A549 (cell line): ENCODE data around the gene FOXM1.
A peak's percentile ranks its signal among the peaks of the same experiment; 100 is the strongest.

Experiments used
- CEBPB ChIP-seq, 2 experiments: fragments of >200 bp in 1 of 2; sonication (Bioruptor Twin) in 1 of 2; formaldehyde crosslinking in 1 of 2; IDR thresholded peaks; 2 replicates each; pipeline ENCODE4 v1.6.1; 2012 to 2016
- MAFK ChIP-seq: fragments of 450-650 bp; IDR thresholded peaks from 2 replicates; pipeline ENCODE4 v1.6.1; 2014; ENCODE audit not compliant: partially characterized antibody
- MYC ChIP-seq: IDR thresholded peaks from 2 replicates; pipeline ENCODE4 v1.6.1; 2012; ENCODE audit warnings: mild to moderate bottlenecking, inconsistent platforms, low read length, improper control_type of control experiment, borderline replicate concordance
- POLR2A ChIP-seq: IDR thresholded peaks from 2 replicates; pipeline ENCODE4 v1.6.1; 2012; ENCODE audit warnings: mild to moderate bottlenecking, low read length
- RNF2 ChIP-seq: fragments of 200-600 bp; sonication (generic); IDR thresholded peaks from 2 replicates; pipeline ENCODE4 v1.6.1; 2016; ENCODE audit warnings: low read depth, mild to moderate bottlenecking, antibody characterized with exemption, moderate library complexity, borderline replicate concordance
- TF ChIP-seq, protein P1 (sequence below): fragments of >200 bp; sonication (Bioruptor Twin); formaldehyde crosslinking; IDR thresholded peaks from 3 replicates; pipeline ENCODE4 v1.5.1; 2016
- TF ChIP-seq, protein P2 (sequence below): IDR thresholded peaks from 2 replicates; pipeline ENCODE4 v1.6.1; 2012

DNA sequence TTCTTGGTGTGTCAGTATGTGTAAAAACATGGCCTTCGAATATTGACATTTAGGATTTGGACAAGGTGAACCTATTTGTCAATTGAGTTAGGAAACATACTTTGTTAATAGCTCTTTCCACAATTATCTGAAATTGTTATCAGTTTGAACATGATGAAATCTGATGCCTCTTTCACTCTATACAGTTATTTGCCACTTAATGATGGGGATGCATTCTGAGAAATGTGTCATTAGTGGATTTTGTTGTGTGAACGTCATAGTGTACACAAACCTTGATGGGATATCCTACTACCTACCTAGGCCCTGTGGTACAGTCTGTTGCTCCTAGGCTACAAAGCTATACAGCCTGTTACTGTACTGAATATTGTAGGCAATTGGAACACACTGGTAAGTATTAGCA lies 18.5 kb upstream of the FOXM1 start:
- TF ChIP-seq, protein P1, sequence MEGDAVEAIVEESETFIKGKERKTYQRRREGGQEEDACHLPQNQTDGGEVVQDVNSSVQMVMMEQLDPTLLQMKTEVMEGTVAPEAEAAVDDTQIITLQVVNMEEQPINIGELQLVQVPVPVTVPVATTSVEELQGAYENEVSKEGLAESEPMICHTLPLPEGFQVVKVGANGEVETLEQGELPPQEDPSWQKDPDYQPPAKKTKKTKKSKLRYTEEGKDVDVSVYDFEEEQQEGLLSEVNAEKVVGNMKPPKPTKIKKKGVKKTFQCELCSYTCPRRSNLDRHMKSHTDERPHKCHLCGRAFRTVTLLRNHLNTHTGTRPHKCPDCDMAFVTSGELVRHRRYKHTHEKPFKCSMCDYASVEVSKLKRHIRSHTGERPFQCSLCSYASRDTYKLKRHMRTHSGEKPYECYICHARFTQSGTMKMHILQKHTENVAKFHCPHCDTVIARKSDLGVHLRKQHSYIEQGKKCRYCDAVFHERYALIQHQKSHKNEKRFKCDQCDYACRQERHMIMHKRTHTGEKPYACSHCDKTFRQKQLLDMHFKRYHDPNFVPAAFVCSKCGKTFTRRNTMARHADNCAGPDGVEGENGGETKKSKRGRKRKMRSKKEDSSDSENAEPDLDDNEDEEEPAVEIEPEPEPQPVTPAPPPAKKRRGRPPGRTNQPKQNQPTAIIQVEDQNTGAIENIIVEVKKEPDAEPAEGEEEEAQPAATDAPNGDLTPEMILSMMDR: no peak
- TF ChIP-seq POLR2A: no peak
- TF ChIP-seq CEBPB (IDR thresholded peaks at IDR 0.05): no peak
- peak; percentile 15 for TF ChIP-seq MAFK
- TF ChIP-seq, protein P2, sequence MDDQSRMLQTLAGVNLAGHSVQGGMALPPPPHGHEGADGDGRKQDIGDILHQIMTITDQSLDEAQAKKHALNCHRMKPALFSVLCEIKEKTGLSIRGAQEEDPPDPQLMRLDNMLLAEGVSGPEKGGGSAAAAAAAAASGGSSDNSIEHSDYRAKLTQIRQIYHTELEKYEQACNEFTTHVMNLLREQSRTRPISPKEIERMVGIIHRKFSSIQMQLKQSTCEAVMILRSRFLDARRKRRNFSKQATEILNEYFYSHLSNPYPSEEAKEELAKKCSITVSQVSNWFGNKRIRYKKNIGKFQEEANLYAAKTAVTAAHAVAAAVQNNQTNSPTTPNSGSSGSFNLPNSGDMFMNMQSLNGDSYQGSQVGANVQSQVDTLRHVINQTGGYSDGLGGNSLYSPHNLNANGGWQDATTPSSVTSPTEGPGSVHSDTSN: no peak
- TF ChIP-seq MYC: no peak
- no peak for TF ChIP-seq RNF2
